HepG2 (cell line): ENCODE results near the gene STK11. TPM values are rescaled to one million over a fixed set of nuclear protein-coding genes. Genes with fewer than 3 reads are reported as not detected.
A peak's percentile ranks its signal among the peaks of the same experiment; 100 is the strongest.

Source experiments
- FOXK2 ChIP-seq: fragments of 450-650 bp; IDR thresholded peaks from 2 replicates; pipeline ENCODE4 v1.6.1; 2016
- HMG20A ChIP-seq: IDR thresholded peaks from 2 replicates; pipeline ENCODE4 v1.6.1; 2016; ENCODE audit warnings: borderline replicate concordance
- KAT8 ChIP-seq: IDR thresholded peaks from 2 replicates; pipeline ENCODE4 v1.6.1; 2016; ENCODE audit warnings: missing genetic modification reagents, missing compliant biosample characterization
- MED8 ChIP-seq: sonication (generic); formaldehyde crosslinking; IDR thresholded peaks from 2 replicates; pipeline ENCODE4 v1.8.1; 2023; ENCODE audit warnings: mild to moderate bottlenecking, missing genetic modification reagents; ENCODE audit not compliant: insufficient replicate concordance
- NR1H2 ChIP-seq: sonication (generic); formaldehyde crosslinking; IDR thresholded peaks from 2 replicates; pipeline ENCODE4 v1.8.1; 2022; ENCODE audit warnings: low read depth, missing genetic modification reagents, borderline replicate concordance
- SRY ChIP-seq: sonication (generic); formaldehyde crosslinking; IDR thresholded peaks from 2 replicates; pipeline ENCODE4 v1.8.0; 2022; ENCODE audit warnings: mild to moderate bottlenecking, missing genetic modification reagents
- ZNF205 ChIP-seq: IDR thresholded peaks from 2 replicates; pipeline ENCODE4 v1.6.1; 2018; ENCODE audit warnings: missing biosample characterization, missing genetic modification reagents
- ZNF282 ChIP-seq: fragments of 450-650 bp; IDR thresholded peaks from 2 replicates; pipeline ENCODE4 v1.6.1; 2018; ENCODE audit not compliant: partially characterized antibody
- polyA plus RNA-seq, 8 experiments: library from polyadenylated mRNA; depleted of rRNA in 3 of 8; stranded (reverse) in 7 of 8; unstranded in 1 of 8; fragments of >200 nt; fragmentation: Illumina TruSeq in 4 of 8; extraction: Trizol in 4 of 8; gene quantifications; 2 replicates each; pipeline versions ENCODE4 v1.2.1 to v1.2.3, GENCODE V29; 2011 to 2016; ENCODE audit warnings: low read depth in 4 of 8, missing spikeins in 1 of 8, mixed read lengths in 1 of 8; ENCODE audit not compliant: insufficient read depth in 1 of 8
- total RNA-seq, 5 experiments: library from RNA; depleted of rRNA; stranded (reverse); fragments of >200 nt; fragmentation: Illumina TruSeq; extraction: Trizol; gene quantifications; 2 replicates each; pipeline ENCODE4 v1.2.3, GENCODE V29; 2016; ENCODE audit warnings: low read depth in 1 of 5
- TF ChIP-seq, protein P1 (sequence below): sonication (generic); formaldehyde crosslinking; IDR thresholded peaks from 2 replicates; pipeline ENCODE4 v1.5.1; 2020; ENCODE audit warnings: mild to moderate bottlenecking, missing genetic modification reagents, moderate library complexity
- TF ChIP-seq, protein P2 (sequence below): sonication (generic); formaldehyde crosslinking; IDR thresholded peaks from 2 replicates; pipeline ENCODE4 v1.9.0; 2021; ENCODE audit warnings: missing genetic modification reagents, mild to moderate bottlenecking, borderline replicate concordance
- TF ChIP-seq, protein P3 (sequence below): sonication (generic); formaldehyde crosslinking; IDR thresholded peaks from 2 replicates; pipeline ENCODE4 v1.5.0; 2020; ENCODE audit warnings: mild to moderate bottlenecking, missing genetic modification reagents, borderline replicate concordance
- TF ChIP-seq, protein P4 (sequence below): IDR thresholded peaks from 2 replicates; pipeline ENCODE4 v1.6.1; 2016; ENCODE audit warnings: low read depth, control low read depth

The STK11 gene
- total and polyA plus RNA-seq, 2 of the 13 experiments (the other 11 are each of a cell fraction or from before 2014, with no cell fraction given), result 27.5 to 43.6 TPM

DNA sequence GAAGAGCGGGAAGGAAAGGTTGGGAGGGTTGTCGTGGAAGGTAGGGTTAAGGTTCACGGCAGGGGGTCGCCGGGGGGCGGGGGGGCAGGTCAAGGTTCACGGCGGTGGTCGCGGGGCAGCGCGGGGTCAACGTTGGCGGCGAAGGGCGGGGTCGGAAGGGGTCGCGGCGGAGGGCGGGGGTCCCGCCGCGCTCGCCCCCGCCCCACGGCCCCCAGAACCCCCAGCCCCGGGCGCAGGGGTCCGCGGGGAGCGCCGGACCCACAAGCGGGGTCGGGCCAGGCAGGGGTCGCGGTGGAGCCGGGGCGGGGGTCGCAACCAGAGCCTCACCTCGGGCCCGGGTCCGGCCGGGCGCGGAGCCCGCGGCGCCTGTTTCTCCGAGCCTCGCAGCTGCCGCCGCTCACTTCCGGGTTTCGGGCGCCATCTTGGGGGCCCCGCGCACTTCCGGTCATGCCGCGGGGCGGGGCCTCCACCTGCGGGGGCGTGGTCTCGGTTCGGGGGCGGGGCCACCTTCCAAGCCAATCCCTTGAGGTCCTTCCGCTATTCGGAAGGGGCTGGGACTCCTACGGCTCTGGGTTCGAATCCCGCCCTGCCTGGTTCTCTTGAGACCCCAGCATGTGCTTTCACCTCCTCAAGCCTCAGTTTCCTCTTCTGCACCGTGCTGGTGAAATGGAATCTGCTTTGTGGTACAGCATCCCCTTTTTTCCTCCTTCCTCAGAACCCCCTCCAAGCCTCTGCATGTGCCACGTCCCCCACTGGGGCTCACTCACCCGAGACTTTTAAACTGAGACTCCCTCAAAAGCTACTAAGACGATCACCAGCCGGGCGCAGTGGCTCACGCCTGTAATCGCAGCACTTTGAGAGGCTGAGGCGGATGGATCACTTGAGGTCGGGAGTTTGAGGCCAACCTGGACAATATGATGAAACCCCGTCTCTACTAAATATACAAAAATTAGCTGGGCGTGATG, 31.5 kb upstream of the STK11 start, which contains the start of gene SBNO2 (continued):
- TF ChIP-seq, protein P1, sequence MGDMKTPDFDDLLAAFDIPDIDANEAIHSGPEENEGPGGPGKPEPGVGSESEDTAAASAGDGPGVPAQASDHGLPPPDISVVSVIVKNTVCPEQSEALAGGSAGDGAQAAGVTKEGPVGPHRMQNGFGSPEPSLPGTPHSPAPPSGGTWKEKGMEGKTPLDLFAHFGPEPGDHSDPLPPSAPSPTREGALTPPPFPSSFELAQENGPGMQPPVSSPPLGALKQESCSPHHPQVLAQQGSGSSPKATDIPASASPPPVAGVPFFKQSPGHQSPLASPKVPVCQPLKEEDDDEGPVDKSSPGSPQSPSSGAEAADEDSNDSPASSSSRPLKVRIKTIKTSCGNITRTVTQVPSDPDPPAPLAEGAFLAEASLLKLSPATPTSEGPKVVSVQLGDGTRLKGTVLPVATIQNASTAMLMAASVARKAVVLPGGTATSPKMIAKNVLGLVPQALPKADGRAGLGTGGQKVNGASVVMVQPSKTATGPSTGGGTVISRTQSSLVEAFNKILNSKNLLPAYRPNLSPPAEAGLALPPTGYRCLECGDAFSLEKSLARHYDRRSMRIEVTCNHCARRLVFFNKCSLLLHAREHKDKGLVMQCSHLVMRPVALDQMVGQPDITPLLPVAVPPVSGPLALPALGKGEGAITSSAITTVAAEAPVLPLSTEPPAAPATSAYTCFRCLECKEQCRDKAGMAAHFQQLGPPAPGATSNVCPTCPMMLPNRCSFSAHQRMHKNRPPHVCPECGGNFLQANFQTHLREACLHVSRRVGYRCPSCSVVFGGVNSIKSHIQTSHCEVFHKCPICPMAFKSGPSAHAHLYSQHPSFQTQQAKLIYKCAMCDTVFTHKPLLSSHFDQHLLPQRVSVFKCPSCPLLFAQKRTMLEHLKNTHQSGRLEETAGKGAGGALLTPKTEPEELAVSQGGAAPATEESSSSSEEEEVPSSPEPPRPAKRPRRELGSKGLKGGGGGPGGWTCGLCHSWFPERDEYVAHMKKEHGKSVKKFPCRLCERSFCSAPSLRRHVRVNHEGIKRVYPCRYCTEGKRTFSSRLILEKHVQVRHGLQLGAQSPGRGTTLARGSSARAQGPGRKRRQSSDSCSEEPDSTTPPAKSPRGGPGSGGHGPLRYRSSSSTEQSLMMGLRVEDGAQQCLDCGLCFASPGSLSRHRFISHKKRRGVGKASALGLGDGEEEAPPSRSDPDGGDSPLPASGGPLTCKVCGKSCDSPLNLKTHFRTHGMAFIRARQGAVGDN (CRISPR knock-in tag), result peak; percentile 79
- TF ChIP-seq MED8 (CRISPR knock-in tag), result peak; percentile 16
- no peak for TF ChIP-seq ZNF205
- no peak for TF ChIP-seq FOXK2
- TF ChIP-seq, protein P2, sequence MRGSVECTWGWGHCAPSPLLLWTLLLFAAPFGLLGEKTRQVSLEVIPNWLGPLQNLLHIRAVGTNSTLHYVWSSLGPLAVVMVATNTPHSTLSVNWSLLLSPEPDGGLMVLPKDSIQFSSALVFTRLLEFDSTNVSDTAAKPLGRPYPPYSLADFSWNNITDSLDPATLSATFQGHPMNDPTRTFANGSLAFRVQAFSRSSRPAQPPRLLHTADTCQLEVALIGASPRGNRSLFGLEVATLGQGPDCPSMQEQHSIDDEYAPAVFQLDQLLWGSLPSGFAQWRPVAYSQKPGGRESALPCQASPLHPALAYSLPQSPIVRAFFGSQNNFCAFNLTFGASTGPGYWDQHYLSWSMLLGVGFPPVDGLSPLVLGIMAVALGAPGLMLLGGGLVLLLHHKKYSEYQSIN (CRISPR knock-in tag), result no peak
- TF ChIP-seq, protein P3, sequence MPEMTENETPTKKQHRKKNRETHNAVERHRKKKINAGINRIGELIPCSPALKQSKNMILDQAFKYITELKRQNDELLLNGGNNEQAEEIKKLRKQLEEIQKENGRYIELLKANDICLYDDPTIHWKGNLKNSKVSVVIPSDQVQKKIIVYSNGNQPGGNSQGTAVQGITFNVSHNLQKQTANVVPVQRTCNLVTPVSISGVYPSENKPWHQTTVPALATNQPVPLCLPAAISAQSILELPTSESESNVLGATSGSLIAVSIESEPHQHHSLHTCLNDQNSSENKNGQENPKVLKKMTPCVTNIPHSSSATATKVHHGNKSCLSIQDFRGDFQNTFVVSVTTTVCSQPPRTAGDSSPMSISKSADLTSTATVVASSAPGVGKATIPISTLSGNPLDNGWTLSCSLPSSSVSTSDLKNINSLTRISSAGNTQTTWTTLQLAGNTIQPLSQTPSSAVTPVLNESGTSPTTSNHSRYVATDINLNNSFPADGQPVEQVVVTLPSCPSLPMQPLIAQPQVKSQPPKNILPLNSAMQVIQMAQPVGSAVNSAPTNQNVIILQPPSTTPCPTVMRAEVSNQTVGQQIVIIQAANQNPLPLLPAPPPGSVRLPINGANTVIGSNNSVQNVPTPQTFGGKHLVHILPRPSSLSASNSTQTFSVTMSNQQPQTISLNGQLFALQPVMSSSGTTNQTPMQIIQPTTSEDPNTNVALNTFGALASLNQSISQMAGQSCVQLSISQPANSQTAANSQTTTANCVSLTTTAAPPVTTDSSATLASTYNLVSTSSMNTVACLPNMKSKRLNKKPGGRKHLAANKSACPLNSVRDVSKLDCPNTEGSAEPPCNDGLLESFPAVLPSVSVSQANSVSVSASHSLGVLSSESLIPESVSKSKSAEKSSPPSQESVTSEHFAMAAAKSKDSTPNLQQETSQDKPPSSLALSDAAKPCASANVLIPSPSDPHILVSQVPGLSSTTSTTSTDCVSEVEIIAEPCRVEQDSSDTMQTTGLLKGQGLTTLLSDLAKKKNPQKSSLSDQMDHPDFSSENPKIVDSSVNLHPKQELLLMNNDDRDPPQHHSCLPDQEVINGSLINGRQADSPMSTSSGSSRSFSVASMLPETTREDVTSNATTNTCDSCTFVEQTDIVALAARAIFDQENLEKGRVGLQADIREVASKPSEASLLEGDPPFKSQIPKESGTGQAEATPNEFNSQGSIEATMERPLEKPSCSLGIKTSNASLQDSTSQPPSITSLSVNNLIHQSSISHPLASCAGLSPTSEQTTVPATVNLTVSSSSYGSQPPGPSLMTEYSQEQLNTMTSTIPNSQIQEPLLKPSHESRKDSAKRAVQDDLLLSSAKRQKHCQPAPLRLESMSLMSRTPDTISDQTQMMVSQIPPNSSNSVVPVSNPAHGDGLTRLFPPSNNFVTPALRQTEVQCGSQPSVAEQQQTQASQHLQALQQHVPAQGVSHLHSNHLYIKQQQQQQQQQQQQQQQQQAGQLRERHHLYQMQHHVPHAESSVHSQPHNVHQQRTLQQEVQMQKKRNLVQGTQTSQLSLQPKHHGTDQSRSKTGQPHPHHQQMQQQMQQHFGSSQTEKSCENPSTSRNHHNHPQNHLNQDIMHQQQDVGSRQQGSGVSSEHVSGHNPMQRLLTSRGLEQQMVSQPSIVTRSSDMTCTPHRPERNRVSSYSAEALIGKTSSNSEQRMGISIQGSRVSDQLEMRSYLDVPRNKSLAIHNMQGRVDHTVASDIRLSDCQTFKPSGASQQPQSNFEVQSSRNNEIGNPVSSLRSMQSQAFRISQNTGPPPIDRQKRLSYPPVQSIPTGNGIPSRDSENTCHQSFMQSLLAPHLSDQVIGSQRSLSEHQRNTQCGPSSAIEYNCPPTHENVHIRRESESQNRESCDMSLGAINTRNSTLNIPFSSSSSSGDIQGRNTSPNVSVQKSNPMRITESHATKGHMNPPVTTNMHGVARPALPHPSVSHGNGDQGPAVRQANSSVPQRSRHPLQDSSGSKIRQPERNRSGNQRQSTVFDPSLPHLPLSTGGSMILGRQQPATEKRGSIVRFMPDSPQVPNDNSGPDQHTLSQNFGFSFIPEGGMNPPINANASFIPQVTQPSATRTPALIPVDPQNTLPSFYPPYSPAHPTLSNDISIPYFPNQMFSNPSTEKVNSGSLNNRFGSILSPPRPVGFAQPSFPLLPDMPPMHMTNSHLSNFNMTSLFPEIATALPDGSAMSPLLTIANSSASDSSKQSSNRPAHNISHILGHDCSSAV (CRISPR knock-in tag), result no peak
- no peak for TF ChIP-seq NR1H2 (CRISPR knock-in tag)
- TF ChIP-seq SRY, result no peak
- no peak for TF ChIP-seq ZNF282
- no peak for TF ChIP-seq HMG20A (CRISPR knock-in tag)
- peak; percentile 88 for TF ChIP-seq KAT8 (CRISPR knock-in tag)
- TF ChIP-seq, protein P4, sequence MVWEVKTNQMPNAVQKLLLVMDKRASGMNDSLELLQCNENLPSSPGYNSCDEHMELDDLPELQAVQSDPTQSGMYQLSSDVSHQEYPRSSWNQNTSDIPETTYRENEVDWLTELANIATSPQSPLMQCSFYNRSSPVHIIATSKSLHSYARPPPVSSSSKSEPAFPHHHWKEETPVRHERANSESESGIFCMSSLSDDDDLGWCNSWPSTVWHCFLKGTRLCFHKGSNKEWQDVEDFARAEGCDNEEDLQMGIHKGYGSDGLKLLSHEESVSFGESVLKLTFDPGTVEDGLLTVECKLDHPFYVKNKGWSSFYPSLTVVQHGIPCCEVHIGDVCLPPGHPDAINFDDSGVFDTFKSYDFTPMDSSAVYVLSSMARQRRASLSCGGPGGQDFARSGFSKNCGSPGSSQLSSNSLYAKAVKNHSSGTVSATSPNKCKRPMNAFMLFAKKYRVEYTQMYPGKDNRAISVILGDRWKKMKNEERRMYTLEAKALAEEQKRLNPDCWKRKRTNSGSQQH, result no peak
